NT2/D1 (cell line): Measurements from ENCODE around the gene JCAD.

Experiments
- DNase-seq: peaks from one replicate; pipeline ENCODE4 v3.0.0-alpha.2; 2011; ENCODE audit warnings: low read depth, low spot score
- H3K27me3 ChIP-seq: 2 replicates; pipeline ENCODE4 v1.6.0; 2011; ENCODE audit warnings: mild to moderate bottlenecking; ENCODE audit not compliant: insufficient read length, insufficient read depth
- H3K36me3 ChIP-seq: 2 replicates; pipeline ENCODE4 v1.6.1; 2011; ENCODE audit warnings: mild to moderate bottlenecking, low read length, mixed read lengths; ENCODE audit not compliant: insufficient read depth, insufficient read length
- H3K4me1 ChIP-seq: 2 replicates; pipeline ENCODE4 v1.5.1; 2011; ENCODE audit not compliant: insufficient read depth, insufficient read length
- H3K4me3 ChIP-seq: 2 replicates; pipeline ENCODE4 v1.5.1; 2011; ENCODE audit warnings: low read depth; ENCODE audit not compliant: insufficient read length
- H3K9ac ChIP-seq: 2 replicates; pipeline ENCODE4 v1.6.0; 2011; ENCODE audit warnings: low read depth; ENCODE audit not compliant: insufficient read length
- H3K9me3 ChIP-seq: 2 replicates; pipeline ENCODE4 v1.5.1; 2011; ENCODE audit warnings: mild to moderate bottlenecking, low read length; ENCODE audit not compliant: insufficient read depth
- SUZ12 ChIP-seq: IDR thresholded peaks from 2 replicates; pipeline ENCODE4 v1.6.1; 2011; ENCODE audit not compliant: insufficient read length, insufficient read depth; ENCODE audit errors: extremely low read depth
- YY1 ChIP-seq: IDR thresholded peaks from 2 replicates; pipeline ENCODE4 v1.6.1; 2011; ENCODE audit not compliant: insufficient read length, insufficient read depth
- ZNF274 ChIP-seq: IDR thresholded peaks from 2 replicates; pipeline ENCODE4 v1.6.1; 2011; ENCODE audit warnings: mild to moderate bottlenecking, low read depth, low read length

Gene JCAD

DNA sequence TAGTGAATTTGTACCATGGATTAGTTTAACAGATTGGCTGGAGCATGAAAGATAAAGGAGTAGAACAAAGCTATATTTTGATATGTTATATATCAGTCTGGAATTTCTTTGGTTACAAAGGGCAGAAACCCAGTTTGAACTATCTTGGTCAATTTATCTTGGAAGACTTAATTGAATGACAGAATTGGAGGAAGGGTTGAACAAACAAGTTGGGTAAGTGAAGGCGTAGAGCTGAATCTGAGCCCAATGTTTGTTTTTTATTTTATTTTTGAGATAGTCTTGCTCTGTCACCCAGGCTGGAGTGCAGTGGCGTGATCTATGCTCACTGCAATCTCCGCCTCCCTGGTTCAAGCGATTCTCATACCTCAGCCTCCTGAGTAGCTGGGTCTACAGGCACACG is 21.8 kb upstream of the JCAD start:
- no peaks in the 10 kb centered on the region for H3K36me3 ChIP-seq
- no peak overlapping the region for H3K4me3 ChIP-seq
- H3K9ac ChIP-seq: no peak overlapping the region
- peaks cover 4% of the 10 kb centered on the region; the same call in 1 of the 2 replicates for H3K9me3 ChIP-seq
- DNase-seq: no peak
- H3K4me1 ChIP-seq: no peaks in the 10 kb centered on the region
- no peak for TF ChIP-seq ZNF274
- no peak for TF ChIP-seq SUZ12
- TF ChIP-seq YY1: no peak
- no peaks in the 10 kb centered on the region for H3K27me3 ChIP-seq

DNA sequence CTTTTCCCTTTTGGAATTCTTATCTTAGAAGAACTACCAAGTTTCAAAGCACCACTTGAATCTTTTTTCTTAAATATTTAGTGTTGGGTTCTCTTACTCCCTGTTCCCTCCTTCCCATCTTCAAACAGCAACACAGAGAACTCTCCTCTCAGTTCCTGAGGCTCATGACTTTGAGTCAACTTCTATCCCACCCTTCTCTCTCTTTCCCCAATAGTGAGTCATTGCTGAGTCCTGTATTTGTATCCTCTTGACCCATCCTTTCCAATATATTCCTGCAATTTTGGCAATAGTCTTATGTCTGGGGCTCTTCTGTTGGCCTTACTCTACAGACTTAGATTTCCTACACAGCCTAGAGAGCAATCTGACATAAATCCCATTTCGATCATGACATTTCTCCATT is 20.8 kb upstream of the JCAD start:
- Histone ChIP-seq H3K9me3 (peaks cover 4% of the 10 kb centered on the region; the same call in 1 of the 2 replicates), H3K36me3 (no peaks in the 10 kb centered on the region), H3K9ac (no peak overlapping the region), H3K27me3 (no peaks in the 10 kb centered on the region), H3K4me1 (no peaks in the 10 kb centered on the region), H3K4me3 (no peak overlapping the region)
- TF ChIP-seq YY1 (no peak), SUZ12 (no peak), ZNF274 (no peak)
- DNase-seq: no peak

DNA sequence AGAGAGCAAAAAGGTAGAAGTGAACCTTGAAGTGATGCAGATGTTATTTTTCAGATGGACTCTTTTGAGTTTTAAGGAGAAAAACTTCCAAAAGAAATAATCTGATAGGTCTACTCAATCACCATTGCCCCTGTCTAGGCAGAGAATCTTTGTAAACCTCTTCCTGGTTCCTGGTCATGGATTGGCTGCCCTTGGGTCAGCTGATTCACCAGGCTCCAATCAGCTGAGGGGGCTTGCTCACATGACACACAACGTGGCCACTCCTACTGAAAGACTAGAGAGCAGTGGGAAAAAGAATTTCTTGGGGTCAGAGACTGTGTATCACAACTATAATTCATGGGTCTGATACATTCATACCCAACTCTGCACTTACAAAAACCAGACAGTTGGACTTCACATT is 20.0 kb upstream of the JCAD start:
- TF ChIP-seq SUZ12: no peak
- no peak for TF ChIP-seq ZNF274
- Histone ChIP-seq H3K27me3 (no peaks in the 10 kb centered on the region), H3K36me3 (no peaks in the 10 kb centered on the region), H3K4me3 (no peak overlapping the region), H3K4me1 (no peaks in the 10 kb centered on the region), H3K9ac (no peak overlapping the region), H3K9me3 (peaks cover 4% of the 10 kb centered on the region; the same call in 1 of the 2 replicates)
- DNase-seq: no peak

DNA sequence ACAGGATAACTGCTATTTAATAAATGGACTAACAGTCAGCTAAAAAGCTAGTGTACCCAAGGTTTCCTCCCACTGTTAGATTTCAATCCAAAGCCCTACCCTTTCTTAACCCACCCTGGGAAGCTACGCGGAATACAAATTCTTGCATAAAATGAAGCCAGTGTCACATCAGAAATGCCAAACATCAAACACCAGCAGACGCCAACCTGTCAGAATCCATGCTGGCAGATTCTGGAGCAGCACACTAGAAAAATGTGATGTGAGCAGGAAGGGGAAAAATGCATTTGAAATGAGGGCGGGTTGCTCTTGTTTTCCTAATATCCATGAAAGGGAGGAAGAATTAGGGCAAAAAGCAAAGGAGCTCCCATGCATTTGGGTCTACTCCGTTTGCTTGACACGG is 16.1 kb upstream of the JCAD start:
- no peak for DNase-seq
- Histone ChIP-seq H3K9me3 (peaks cover 4% of the 10 kb centered on the region; the same call in 1 of the 2 replicates), H3K36me3 (no peaks in the 10 kb centered on the region), H3K9ac (no peak overlapping the region), H3K4me1 (no peaks in the 10 kb centered on the region), H3K4me3 (no peak overlapping the region), H3K27me3 (no peaks in the 10 kb centered on the region)
- TF ChIP-seq YY1 (no peak), SUZ12 (no peak), ZNF274 (no peak)

DNA sequence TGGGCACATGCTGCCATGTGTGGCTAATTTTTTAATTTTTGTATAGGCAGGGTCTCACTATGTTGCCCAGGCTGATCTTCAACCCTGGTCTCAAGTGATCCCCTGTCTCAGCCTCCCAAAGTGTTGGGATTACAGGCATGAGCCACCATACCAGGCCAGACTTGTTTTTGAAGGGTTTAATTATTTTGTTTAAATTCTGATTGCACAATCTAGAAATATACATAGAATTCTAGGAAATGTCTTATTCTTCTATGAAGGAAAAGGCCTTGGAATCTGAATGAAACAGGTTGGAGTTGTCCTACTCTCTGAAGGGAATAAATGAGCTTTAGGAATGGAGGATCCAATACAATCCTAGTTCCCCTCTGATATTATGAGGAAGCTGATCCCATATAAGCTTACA is 15.5 kb upstream of the JCAD start:
- H3K27me3 ChIP-seq: no peaks in the 10 kb centered on the region
- H3K4me1 ChIP-seq: no peaks in the 10 kb centered on the region
- H3K36me3 ChIP-seq: no peaks in the 10 kb centered on the region
- no peak overlapping the region for H3K4me3 ChIP-seq
- peaks cover 4% of the 10 kb centered on the region; the same call in 1 of the 2 replicates for H3K9me3 ChIP-seq
- TF ChIP-seq YY1 (no peak), ZNF274 (no peak), SUZ12 (no peak)
- DNase-seq: no peak
- H3K9ac ChIP-seq: no peak overlapping the region

DNA sequence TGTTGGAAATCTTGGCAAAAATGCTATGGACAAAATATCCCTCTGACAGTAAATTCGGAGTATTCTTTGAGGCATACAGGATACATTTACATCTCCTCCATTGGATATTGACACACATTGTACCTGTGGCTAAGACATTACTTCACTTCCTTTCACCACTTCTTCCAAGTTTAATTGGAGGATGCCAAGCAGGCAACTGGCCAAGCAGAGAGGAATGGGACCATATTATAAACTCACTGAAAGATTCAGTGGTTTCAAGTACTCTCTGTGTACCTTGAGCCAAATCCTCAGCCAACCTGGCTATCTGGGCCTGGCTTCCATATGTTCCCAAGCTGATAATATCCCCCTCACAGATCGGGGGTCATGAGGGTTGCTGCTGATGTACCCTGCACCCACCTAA is 14.7 kb upstream of the JCAD start:
- no peak for DNase-seq
- no peak overlapping the region for H3K9ac ChIP-seq
- no peaks in the 10 kb centered on the region for H3K27me3 ChIP-seq
- H3K4me3 ChIP-seq: no peak overlapping the region
- TF ChIP-seq SUZ12: no peak
- no peak for TF ChIP-seq ZNF274
- no peak for TF ChIP-seq YY1
- H3K4me1 ChIP-seq: no peaks in the 10 kb centered on the region
- H3K9me3 ChIP-seq: no peaks in the 10 kb centered on the region
- H3K36me3 ChIP-seq: no peaks in the 10 kb centered on the region

DNA sequence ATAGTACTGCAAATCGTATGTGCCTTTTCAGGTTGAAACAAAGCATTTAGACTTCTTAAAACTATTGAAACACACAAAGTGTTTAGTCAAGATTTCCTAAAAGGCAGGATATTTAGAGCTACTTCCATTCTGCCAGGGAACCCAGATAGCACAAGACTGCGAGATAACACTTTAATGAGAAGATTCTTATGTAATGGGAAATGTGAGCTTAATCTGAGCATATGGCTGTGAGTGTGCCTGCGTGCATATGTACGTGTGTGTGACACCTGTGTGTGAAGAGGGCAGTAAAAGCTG is 14.3 kb upstream of the JCAD start:
- no peaks in the 10 kb centered on the region for H3K27me3 ChIP-seq
- DNase-seq: no peak
- TF ChIP-seq ZNF274 (no peak), YY1 (no peak), SUZ12 (no peak)

More for the DNA sequence above, 14.3 kb upstream of the JCAD start:
- Histone ChIP-seq H3K9me3 (no peaks in the 10 kb centered on the region), H3K36me3 (no peaks in the 10 kb centered on the region), H3K9ac (no peak overlapping the region), H3K4me3 (no peak overlapping the region), H3K4me1 (no peaks in the 10 kb centered on the region)
